Measurements from ENCODE around the gene PRDM1.

The PRDM1 gene

GRCh38 chr6:106070636-106071035 lies 15.5 kb upstream of the PRDM1 start:
- DNase-seq, result no peak

GRCh38 chr6:106072501-106073090 lies 13.5 kb upstream of the PRDM1 start:
- DNase-seq, result no peak

GRCh38 chr6:106074146-106074545 lies 12.0 kb upstream of the PRDM1 start:
- no peak for DNase-seq

GRCh38 chr6:106076139-106076538 lies 10.0 kb upstream of the PRDM1 start:
- DNase-seq, result no peak

GRCh38 chr6:106077170-106077569 lies 9.0 kb upstream of the PRDM1 start:
- DNase-seq, result no peak

- DNase-seq, result no peak
These were observed 8.3 kb upstream of the PRDM1 start for GRCh38 chr6:106077881-106078280.

GRCh38 chr6:106079961-106080762 lies 6.0 kb upstream of the PRDM1 start:
- no peak for DNase-seq

GRCh38 chr6:106080763-106081095 lies 5.4 kb upstream of the PRDM1 start:
- no peak for DNase-seq

- no peak for DNase-seq
These were observed 4.4 kb upstream of the PRDM1 start for GRCh38 chr6:106081715-106082114.

GRCh38 chr6:106082735-106083398 lies 3.3 kb upstream of the PRDM1 start:
- DNase-seq, result peak; percentile 90

- no peak for DNase-seq
These were observed 2.5 kb upstream of the PRDM1 start for GRCh38 chr6:106083618-106084017.

- DNase-seq, result peak; percentile 96
These were observed 1.8 kb upstream of the PRDM1 start for GRCh38 chr6:106084106-106084988.

- DNase-seq, result no peak
These were observed 996 bp upstream of the PRDM1 start for GRCh38 chr6:106084989-106085691.

- DNase-seq, result no peak
These were observed 498 bp upstream of the PRDM1 start for GRCh38 chr6:106085692-106085983.

GRCh38 chr6:106086814-106087175 lies 659 bp downstream of the PRDM1 start:
- DNase-seq, result no peak

- DNase-seq, result peak; percentile 80
These were observed 1.6 kb downstream of the PRDM1 start for GRCh38 chr6:106087548-106088325.

GRCh38 chr6:106090001-106090400 lies 3.9 kb downstream of the PRDM1 start:
- DNase-seq, result peak; percentile 73

GRCh38 chr6:106092279-106092678 lies 6.1 kb downstream of the PRDM1 start:
- DNase-seq, result no peak

- no peak for DNase-seq
These were observed 8.3 kb downstream of the PRDM1 start for GRCh38 chr6:106094261-106094963.

GRCh38 chr6:106094964-106095335 lies 8.8 kb downstream of the PRDM1 start:
- no peak for DNase-seq
